ENCODE data around the gene MAFG.

The MAFG gene

GRCh38 chr17:81927653-81928543 lies at the start of gene MAFG:
MAFG (minus strand) TSS chr17:81927735; CDS start chr17:81923185, 4,550 bp downstream.
- peak; percentile 71 to 86 (median 80) for DNase-seq (ENCODE audit: low read depth in 3 of 3)

GRCh38 chr17:81976332-81977210 lies 49.0 kb upstream of the MAFG start:
- DNase-seq (ENCODE audit: low read depth in 3 of 3), result peak in 2 of 3 experiments; percentile 14 to 60

DNA sequence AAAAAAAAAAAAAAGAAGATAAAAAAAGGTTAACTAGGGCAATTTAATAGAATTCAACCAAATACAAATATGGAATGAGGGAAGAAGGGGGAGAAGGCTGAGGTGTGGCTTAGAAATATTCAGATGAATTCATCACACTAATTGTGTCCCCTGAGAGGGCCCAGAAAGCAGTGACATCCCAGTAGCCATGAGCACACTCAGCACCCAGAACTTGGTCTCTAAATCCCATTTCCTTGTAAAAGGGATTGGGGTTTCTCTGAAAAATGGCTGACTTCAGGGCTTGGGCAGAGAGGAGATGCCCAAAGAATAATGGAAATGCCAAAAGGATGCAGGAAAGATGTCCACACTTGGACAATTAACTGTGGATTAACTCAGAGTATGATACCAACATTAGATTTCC lies 45.9 kb upstream of the MAFG start:
- DNase-seq (ENCODE audit: low read depth in 3 of 3), result no peak

DNA sequence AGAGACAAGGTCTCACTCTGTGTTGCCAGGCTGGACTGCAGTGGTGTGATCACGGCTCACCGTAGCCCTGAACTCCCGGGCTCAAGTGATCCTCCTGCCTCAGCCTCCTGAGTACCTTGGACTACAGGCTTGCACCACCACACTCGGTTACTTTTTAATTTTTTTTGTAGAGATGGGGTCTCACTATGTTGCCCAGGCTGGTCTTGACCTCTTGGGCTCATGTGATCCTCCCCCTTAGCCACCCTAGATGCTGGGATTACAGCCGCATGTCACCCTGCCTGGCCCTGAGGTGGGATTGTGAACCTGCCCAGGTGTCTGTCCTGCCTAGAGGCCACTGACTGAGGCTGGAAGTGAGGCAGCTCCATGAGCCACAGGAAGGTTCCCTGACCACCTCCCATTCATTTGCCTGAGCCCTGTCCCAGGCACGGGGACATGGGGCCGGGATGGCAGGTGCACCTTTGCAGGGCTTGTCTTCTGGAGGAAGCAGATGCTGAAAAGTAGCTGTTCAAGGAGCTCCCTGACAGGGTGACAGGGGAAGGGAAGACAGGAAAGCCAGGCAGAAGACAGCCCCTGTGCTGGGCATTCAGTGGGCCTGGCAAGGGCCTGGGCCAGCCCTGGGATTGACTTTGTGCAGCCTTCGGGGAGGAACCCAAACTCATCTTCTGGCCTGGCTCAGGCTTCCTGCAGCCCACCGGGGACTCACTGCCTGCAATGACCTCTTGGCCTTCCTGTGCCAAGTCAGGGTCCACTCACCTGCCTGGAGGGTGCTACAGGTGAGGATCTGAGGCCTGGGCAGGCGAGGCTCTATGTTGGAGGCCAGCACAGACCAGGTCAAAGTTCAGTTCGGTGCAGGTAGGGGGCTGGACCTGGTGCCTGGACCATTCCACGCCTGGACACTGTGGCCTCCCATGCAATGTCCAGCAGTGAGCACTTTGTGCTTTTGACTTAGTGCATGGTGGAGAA lies 41.6 kb upstream of the MAFG start:
- DNase-seq (ENCODE audit: low read depth in 3 of 3), result no peak

GRCh38 chr17:81968396-81968745 lies 40.8 kb upstream of the MAFG start:
- DNase-seq (ENCODE audit: low read depth in 3 of 3), result no peak

- peak; percentile 75 to 91 (median 76) for DNase-seq (ENCODE audit: low read depth in 3 of 3)
These were observed 40.2 kb upstream of the MAFG start for GRCh38 chr17:81967533-81968395.

- no peak for DNase-seq (ENCODE audit: low read depth in 3 of 3)
These were observed 39.7 kb upstream of the MAFG start for GRCh38 chr17:81967244-81967532.

GRCh38 chr17:81966343-81967243 lies 39.1 kb upstream of the MAFG start:
- no peak for DNase-seq (ENCODE audit: low read depth in 3 of 3)

GRCh38 chr17:81964081-81964849 lies 36.7 kb upstream of the MAFG start:
- no peak for DNase-seq (ENCODE audit: low read depth in 3 of 3)

GRCh38 chr17:81962499-81963441 lies 35.2 kb upstream of the MAFG start:
- DNase-seq (ENCODE audit: low read depth in 3 of 3), result no peak

- no peak for DNase-seq (ENCODE audit: low read depth in 3 of 3)
These were observed 34.3 kb upstream of the MAFG start for GRCh38 chr17:81961521-81962498.

DNA sequence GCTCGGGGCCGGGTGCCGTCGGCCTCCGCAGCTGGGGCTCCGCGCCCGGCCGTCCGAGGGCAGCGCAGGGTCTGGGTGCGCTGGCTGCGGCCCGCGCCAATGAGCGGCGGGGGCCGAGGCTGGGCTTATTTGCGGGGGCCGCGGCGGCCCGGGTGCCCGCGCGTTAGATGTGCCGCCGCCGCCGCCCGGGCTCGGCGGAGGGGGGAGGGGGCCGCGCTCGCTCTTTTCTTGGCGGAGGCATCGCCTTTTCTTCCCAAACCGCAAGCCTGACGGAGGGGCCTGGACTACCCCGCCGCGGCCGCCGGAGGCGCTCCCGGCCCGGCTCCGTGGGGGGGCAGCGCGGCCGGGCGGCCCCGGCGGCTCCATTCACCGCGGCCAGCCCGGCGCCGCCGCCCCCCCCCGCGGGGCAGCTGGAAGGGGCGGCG lies 33.6 kb upstream of the MAFG start, which contains the start of gene NOTUM:
TSS of gene NOTUM (minus strand) at position 101 of the 425 bp plus-strand sequence. CDS start 278 bp downstream, outside the sequence.
- DNase-seq (ENCODE audit: low read depth in 3 of 3), result no peak

- DNase-seq (ENCODE audit: low read depth in 3 of 3), result no peak
These were observed 32.8 kb upstream of the MAFG start for GRCh38 chr17:81960130-81960958.

DNA sequence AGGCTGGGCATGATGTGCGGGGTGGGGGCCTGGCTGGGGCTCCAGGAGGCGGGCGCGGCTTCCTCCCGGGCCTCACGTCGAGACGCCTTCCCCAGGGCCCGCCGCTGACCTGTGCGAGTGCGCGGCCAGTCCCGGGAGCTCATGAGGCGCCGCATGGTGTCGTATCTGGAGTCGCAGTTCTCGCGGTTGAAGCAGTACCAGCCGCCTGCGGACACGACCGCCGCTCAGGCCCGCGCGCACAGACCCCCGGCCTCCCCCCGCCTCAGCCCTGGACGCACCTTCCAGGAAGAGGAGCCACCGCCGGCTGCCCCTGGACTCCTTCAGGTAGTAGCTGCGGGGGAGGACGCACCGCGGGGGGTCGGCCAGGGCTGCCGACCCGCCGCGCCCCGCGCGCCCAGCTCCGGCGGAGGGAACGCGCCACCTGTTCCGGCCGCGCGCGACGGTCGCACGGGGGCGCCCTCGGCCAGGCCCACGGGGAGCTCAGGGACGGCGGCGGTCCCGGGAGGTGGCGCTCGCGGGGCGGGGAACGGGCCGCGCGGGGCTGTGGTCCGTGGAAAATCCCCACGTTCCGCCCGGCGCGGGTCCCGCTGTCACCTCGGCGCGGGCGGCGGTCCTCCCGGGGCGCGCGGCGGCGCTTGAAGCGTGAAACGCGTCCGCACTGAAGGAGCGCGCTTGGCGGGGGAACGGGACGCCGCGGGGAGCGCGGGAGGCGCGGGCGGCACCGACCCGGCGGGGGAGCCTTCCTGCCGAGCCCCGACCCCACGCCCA lies 32.0 kb upstream of the MAFG start:
- DNase-seq (ENCODE audit: low read depth in 3 of 3), result peak; percentile 47 to 74 (median 56)

All from stimulated activated CD4-positive, alpha-beta T cell treated with anti-CD3 and anti-CD28 coated beads, TNF-alpha, amount 100 ng/mL, for 24 hours (primary cell).